H1 (cell line): ENCODE measurements around the gene ARHGAP24. TPM values are rescaled to one million over a fixed set of nuclear protein-coding genes. Genes with fewer than 3 reads are reported as not detected.

Source experiments
- CTCF ChIA-PET: fragments of 300-600 bp; sonication (Branson Sonifier 250); formaldehyde crosslinking; loops from one replicate; lab custom pipeline; 2021; ENCODE audit not compliant: partially characterized antibody; lab: Charles Lee
- POLR2A ChIA-PET: fragments of 300-600 bp; sonication (Branson Sonifier 250); formaldehyde crosslinking; loops from one replicate; lab custom pipeline; 2021; ENCODE audit warnings: inconsistent platforms; ENCODE audit not compliant: partially characterized antibody; lab: Charles Lee
- DNase-seq, 2 experiments: peaks; one replicate each; pipeline versions ENCODE4 v3.0.0 to v3.0.0-alpha.2; 2010 to 2022; ENCODE audit warnings: low spot score in 2 of 2, low read depth in 1 of 2, mixed read lengths in 1 of 2
- FAIRE-seq: peaks from 2 replicates; lab custom pipeline; 2011; peaks lifted over from hg19 to GRCh38; lab: Jason Lieb, UNC
- H2AFZ ChIP-seq: 2 replicates; pipeline ENCODE4 v1.8.1; 2012; ENCODE audit warnings: low read length, inconsistent platforms
- H2AK5ac ChIP-seq: 2 replicates; pipeline ENCODE4 v1.6.1; 2013; ENCODE audit warnings: low read depth, low read length
- H2BK120ac ChIP-seq: replicated peaks from 2 replicates; pipeline ENCODE3; 2013; ENCODE audit warnings: low read depth, low read length, inconsistent platforms
- H2BK12ac ChIP-seq: 2 replicates; pipeline ENCODE4 v1.6.1; 2013; ENCODE audit warnings: low read depth, low read length
- H2BK15ac ChIP-seq: 2 replicates; pipeline ENCODE4 v1.6.1; 2013; ENCODE audit warnings: low read length
- H2BK20ac ChIP-seq: 2 replicates; pipeline ENCODE4 v1.6.1; 2013; ENCODE audit warnings: low read length
- H2BK5ac ChIP-seq: 2 replicates; pipeline ENCODE4 v1.6.1; 2013; ENCODE audit warnings: low read depth, low read length
- H3K14ac ChIP-seq: 2 replicates; pipeline ENCODE4 v1.6.1; 2013; ENCODE audit warnings: inconsistent platforms; ENCODE audit not compliant: insufficient read length
- H3K18ac ChIP-seq: 2 replicates; pipeline ENCODE4 v1.6.1; 2013; ENCODE audit warnings: low read length; ENCODE audit errors: extremely low read depth
- H3K23ac ChIP-seq: 2 replicates; pipeline ENCODE4 v1.6.1; 2013; ENCODE audit warnings: inconsistent platforms; ENCODE audit not compliant: insufficient read length
- H3K23me2 ChIP-seq: 2 replicates; pipeline ENCODE4 v1.6.1; 2013; ENCODE audit warnings: low read depth, low read length
- H3K27ac ChIP-seq: 2 replicates; pipeline ENCODE4 v1.6.1; 2011; ENCODE audit warnings: low read depth, low read length, inconsistent platforms
- H3K27me3 ChIP-seq, 4 experiments: replicated peaks in 1 of 4; 1 replicate in 1 of 4; 2 replicates in 3 of 4; pipeline versions ENCODE4 v1.6.1 to v1.8.1; 2011 to 2013; ENCODE audit warnings: low read length in 3 of 4, mild to moderate bottlenecking in 3 of 4, inconsistent platforms in 2 of 4, mixed read lengths in 2 of 4, moderate library complexity in 1 of 4; ENCODE audit not compliant: control insufficient read depth in 3 of 4, insufficient read depth in 3 of 4; ENCODE audit errors: extremely low read depth in 1 of 4
- H3K36me3 ChIP-seq, 4 experiments: 2 replicates each; pipeline versions ENCODE4 v1.6.1 to v1.8.1; 2011 to 2013; ENCODE audit warnings: mild to moderate bottlenecking in 4 of 4, low read length in 3 of 4, moderate library complexity in 2 of 4, control low read depth in 1 of 4, inconsistent platforms in 1 of 4; ENCODE audit not compliant: insufficient read depth in 4 of 4, control insufficient read depth in 2 of 4
- H3K4ac ChIP-seq: replicated peaks from 2 replicates; pipeline ENCODE3; 2013; ENCODE audit warnings: low read length, low read depth, mixed read lengths, inconsistent platforms; ENCODE audit not compliant: insufficient read length
- H3K4me1 ChIP-seq, 4 experiments: replicated peaks in 1 of 4; 1 replicate in 1 of 4; 2 replicates in 3 of 4; pipeline versions ENCODE4 v1.6.1 to v1.8.1; 2011 to 2013; ENCODE audit warnings: low read length in 3 of 4, inconsistent platforms in 2 of 4, mixed read lengths in 1 of 4; ENCODE audit not compliant: insufficient read depth in 4 of 4, control insufficient read depth in 3 of 4
- H3K4me2 ChIP-seq, 2 experiments: 2 replicates each; pipeline versions ENCODE4 v1.6.1 to v1.8.1; 2011 to 2013; ENCODE audit warnings: low read depth in 2 of 2, low read length in 2 of 2, control low read depth in 1 of 2, inconsistent platforms in 1 of 2, mild to moderate bottlenecking in 1 of 2; ENCODE audit not compliant: insufficient read depth in 1 of 2
- H3K4me3 ChIP-seq, 4 experiments: fragments of 200-600, 300-600 bp in 1 of 4; sonication (generic), shearing (Covaris generic), sonication (Bioruptor Twin) in 1 of 4; 2 replicates each; pipeline versions ENCODE4 v1.5.1 to v1.8.1; 2011 to 2016; ENCODE audit warnings: low read length in 4 of 4, low read depth in 3 of 4, control low read depth in 2 of 4, inconsistent platforms in 2 of 4, mild to moderate bottlenecking in 2 of 4, mixed read lengths in 1 of 4, moderate library complexity in 1 of 4; ENCODE audit not compliant: insufficient read depth in 2 of 4; ENCODE audit errors: extremely low read depth in 1 of 4
- H3K56ac ChIP-seq: replicated peaks from 2 replicates; pipeline ENCODE3; 2013; ENCODE audit warnings: low read depth, mild to moderate bottlenecking, mixed read lengths, low read length, inconsistent platforms; ENCODE audit not compliant: insufficient read length
- H3K79me1 ChIP-seq: 2 replicates; pipeline ENCODE4 v1.6.1; 2013; ENCODE audit warnings: low read depth, low read length, control low read depth
- H3K79me2 ChIP-seq, 2 experiments: 2 replicates each; pipeline versions ENCODE4 v1.6.1 to v1.8.1; 2012 to 2013; ENCODE audit warnings: low read length in 2 of 2, mild to moderate bottlenecking in 2 of 2, inconsistent platforms in 1 of 2; ENCODE audit not compliant: insufficient read depth in 2 of 2, control insufficient read depth in 1 of 2
- H3K9ac ChIP-seq, 4 experiments: replicated peaks in 1 of 4; 1 replicate in 1 of 4; 2 replicates in 3 of 4; pipeline versions ENCODE4 v1.6.1 to v1.8.1; 2011 to 2013; ENCODE audit warnings: low read depth in 3 of 4, low read length in 3 of 4, control low read depth in 2 of 4, mild to moderate bottlenecking in 2 of 4, moderate library complexity in 2 of 4, inconsistent platforms in 1 of 4; ENCODE audit errors: extremely low read depth in 1 of 4
- H3K9me3 ChIP-seq, 2 experiments: 2 replicates each; pipeline versions ENCODE4 v1.6.1 to v1.8.1; 2012 to 2013; ENCODE audit warnings: mild to moderate bottlenecking in 2 of 2, moderate library complexity in 2 of 2, control low read depth in 1 of 2, inconsistent platforms in 1 of 2, low read depth in 1 of 2, low read length in 1 of 2, mixed read lengths in 1 of 2; ENCODE audit not compliant: insufficient read depth in 2 of 2
- H4K20me1 ChIP-seq, 2 experiments: replicated peaks in 1 of 2; 2 replicates each; pipeline versions ENCODE3 to v1.8.1; 2011 to 2013; ENCODE audit warnings: inconsistent platforms in 2 of 2, low read length in 2 of 2, mild to moderate bottlenecking in 1 of 2; ENCODE audit not compliant: insufficient read depth in 2 of 2, control insufficient read depth in 1 of 2
- H4K5ac ChIP-seq: 2 replicates; pipeline ENCODE4 v1.6.1; 2013; ENCODE audit warnings: low read length, low read depth, mixed read lengths, inconsistent platforms; ENCODE audit not compliant: insufficient read length
- H4K8ac ChIP-seq: 2 replicates; pipeline ENCODE4 v1.8.0; 2013; ENCODE audit warnings: mild to moderate bottlenecking, moderate library complexity, low read length, inconsistent platforms; ENCODE audit not compliant: insufficient read depth; ENCODE audit errors: extremely low read depth
- H4K91ac ChIP-seq: replicated peaks from 2 replicates; pipeline ENCODE3; 2013; ENCODE audit warnings: low read length, mixed read lengths, inconsistent platforms; ENCODE audit not compliant: insufficient read length
- EZH2 ChIP-seq: fragments of 200-600 bp; sonication (generic); IDR thresholded peaks from 2 replicates; pipeline ENCODE4 v1.7.1; 2012; ENCODE audit warnings: low read depth, mild to moderate bottlenecking, moderate library complexity, low read length, inconsistent platforms; ENCODE audit not compliant: severe bottlenecking
- HDAC2 ChIP-seq, 2 experiments: fragments of 300-600 bp in 1 of 2; sonication (generic) in 1 of 2; IDR thresholded peaks; 2 replicates each; pipeline ENCODE4 v1.6.1; 2011 to 2012; ENCODE audit warnings: low read depth in 2 of 2, low read length in 2 of 2, mild to moderate bottlenecking in 2 of 2, moderate library complexity in 2 of 2, borderline replicate concordance in 1 of 2, inconsistent platforms in 1 of 2
- RAD21 ChIP-seq, 2 experiments: IDR thresholded peaks in 1 of 2; conservative IDR thresholded peaks in 1 of 2; 2 replicates each; pipeline ENCODE4 v1.6.1; 2011; ENCODE audit warnings: low read depth in 2 of 2, low read length in 2 of 2, improper control_type of control experiment in 1 of 2, inconsistent platforms in 1 of 2, mild to moderate bottlenecking in 1 of 2, moderate library complexity in 1 of 2
- RFX5 ChIP-seq: IDR thresholded peaks from 2 replicates; pipeline ENCODE4 v1.6.1; 2011; ENCODE audit warnings: low read depth, low read length, improper control_type of control experiment, borderline replicate concordance
- WGBS, 2 experiments: shearing (Covaris generic) in 1 of 2; methylation state at CpG; one replicate each; pipeline versions ENCODE4 v1.1.6 to v1.1.7; 2013 to 2015; ENCODE audit warnings: low lambda C conversion rate in 2 of 2, mixed read lengths in 2 of 2, inconsistent platforms in 1 of 2, low coverage in 1 of 2, missing lambda C conversion rate in 1 of 2; ENCODE audit not compliant: insufficient replicate concordance in 2 of 2, insufficient coverage in 1 of 2, insufficient read length in 1 of 2; ENCODE audit errors: extremely low coverage in 1 of 2, missing lambda C conversion rate in 1 of 2; 5-methylcytosine and 5-hydroxymethylcytosine counted together
- polyA plus RNA-seq, 7 experiments: library from polyadenylated mRNA; depleted of rRNA in 3 of 7; stranded (reverse) in 5 of 7; unstranded in 2 of 7; fragments of >200 nt in 5 of 7; fragments of 200-250 nt in 2 of 7; gene quantifications; 1 replicate in 5 of 7; 2 replicates in 1 of 7; 4 replicates in 1 of 7; pipeline versions ENCODE4 v1.2.1 to v1.2.3, GENCODE V29; 2011 to 2013; ENCODE audit warnings: missing spikeins in 2 of 7, mixed read lengths in 2 of 7
- total RNA-seq: library from RNA; stranded (reverse); fragmentation: NEBNext Ultra II Directional; extraction: Animal tissue kit (Norgen Biotek cat#: 25700); gene quantifications from 2 replicates; pipeline ENCODE4 v1.2.1, GENCODE V29; 2021
- TF ChIP-seq, protein P1 (sequence below), 3 experiments: IDR thresholded peaks; 1 replicate in 2 of 3; 2 replicates in 1 of 3; pipeline versions ENCODE4 v1.5.1 to v1.6.1; 2011; ENCODE audit warnings: low read length in 3 of 3, mild to moderate bottlenecking in 3 of 3, inconsistent platforms in 2 of 3, low read depth in 1 of 3, moderate library complexity in 1 of 3; ENCODE audit not compliant: insufficient read depth in 1 of 3; ENCODE audit errors: control extremely low read depth in 1 of 3

The ARHGAP24 gene
- total and polyA plus RNA-seq, 2 of the 8 experiments (the other 6 are each of a cell fraction or from before 2014, with no cell fraction given) = 0.08 to 0.50 TPM

- H3K23ac ChIP-seq = no peak overlapping the region
- H3K4me3 ChIP-seq = 0 out of 8 replicates have a peak overlapping the region, but pooled peaks of 1 of the 4 experiments have one; percentile 60
- H2BK15ac ChIP-seq = no peak overlapping the region
- H4K20me1 ChIP-seq = no peaks in the 10 kb centered on the region
- no peak overlapping the region for H2BK12ac ChIP-seq
- H3K23me2 ChIP-seq = peaks cover 2% of the 10 kb centered on the region; the same call in 1 of the 2 replicates
- H4K5ac ChIP-seq = no peak overlapping the region
- no peak overlapping the region for H3K56ac ChIP-seq
- H3K14ac ChIP-seq = no peak overlapping the region
- no peaks in the 10 kb centered on the region for H3K36me3 ChIP-seq
- H2BK120ac ChIP-seq = no peak overlapping the region
- no peak overlapping the region for H3K27ac ChIP-seq
- H3K4me2 ChIP-seq = no peak overlapping the region
- TF ChIP-seq EZH2 = no peak
- TF ChIP-seq RFX5 = no peak
- TF ChIP-seq, protein P1, sequence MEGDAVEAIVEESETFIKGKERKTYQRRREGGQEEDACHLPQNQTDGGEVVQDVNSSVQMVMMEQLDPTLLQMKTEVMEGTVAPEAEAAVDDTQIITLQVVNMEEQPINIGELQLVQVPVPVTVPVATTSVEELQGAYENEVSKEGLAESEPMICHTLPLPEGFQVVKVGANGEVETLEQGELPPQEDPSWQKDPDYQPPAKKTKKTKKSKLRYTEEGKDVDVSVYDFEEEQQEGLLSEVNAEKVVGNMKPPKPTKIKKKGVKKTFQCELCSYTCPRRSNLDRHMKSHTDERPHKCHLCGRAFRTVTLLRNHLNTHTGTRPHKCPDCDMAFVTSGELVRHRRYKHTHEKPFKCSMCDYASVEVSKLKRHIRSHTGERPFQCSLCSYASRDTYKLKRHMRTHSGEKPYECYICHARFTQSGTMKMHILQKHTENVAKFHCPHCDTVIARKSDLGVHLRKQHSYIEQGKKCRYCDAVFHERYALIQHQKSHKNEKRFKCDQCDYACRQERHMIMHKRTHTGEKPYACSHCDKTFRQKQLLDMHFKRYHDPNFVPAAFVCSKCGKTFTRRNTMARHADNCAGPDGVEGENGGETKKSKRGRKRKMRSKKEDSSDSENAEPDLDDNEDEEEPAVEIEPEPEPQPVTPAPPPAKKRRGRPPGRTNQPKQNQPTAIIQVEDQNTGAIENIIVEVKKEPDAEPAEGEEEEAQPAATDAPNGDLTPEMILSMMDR (IDR thresholded peaks at IDR 0.05; ENCODE audit: control extremely low read depth in 1 of 3, insufficient read depth in 1 of 3, low read depth in 1 of 3, low read length in 3 of 3) = no peak
- TF ChIP-seq RAD21 (IDR thresholded peaks at IDR 0.05 in 1 of 2, conservative IDR thresholded peaks at IDR 0.05 in 1 of 2; ENCODE audit: low read depth in 2 of 2, low read length in 2 of 2) = no peak
- TF ChIP-seq HDAC2 (IDR thresholded peaks at IDR 0.05; ENCODE audit: borderline replicate concordance in 1 of 2, low read depth in 2 of 2, low read length in 2 of 2) = no peak
- TF ChIP-seq, all 59 proteins: peak for 0
- peaks cover 0 to 1% (median 0%) of the 10 kb centered on the region in 4 experiments; a peak in 4 of 7 replicates for H3K27me3 ChIP-seq
- H3K4me1 ChIP-seq = peaks cover 0 to 3% (median under 1%) of the 10 kb centered on the region in 4 experiments; a peak in 1 of 7 replicates
- H2BK5ac ChIP-seq = no peak overlapping the region
- no peak for DNase-seq
- no peak overlapping the region for H2AK5ac ChIP-seq
- H2AFZ ChIP-seq = no peak overlapping the region
- H4K91ac ChIP-seq = no peak overlapping the region
- ChIA-PET POLR2A (no interaction called here), CTCF (interaction anchor here (1.0 kb wide), 1 partner anchor 13 kb away, joined by 3 read pairs; no protein-coding TSS in a partner anchor)
- H3K9ac ChIP-seq = no peak overlapping the region
- WGBS, 2 experiments = 90% methylated on average over 4 of the region's 4 CpGs; no CpG with 5 or more reads in 1 of the 2 experiments
- H3K4ac ChIP-seq = no peak overlapping the region
- no peak for FAIRE-seq
- H4K8ac ChIP-seq = no peak overlapping the region
- H3K79me1 ChIP-seq = no peaks in the 10 kb centered on the region
- H2BK20ac ChIP-seq = no peak overlapping the region
- H3K18ac ChIP-seq = no peak overlapping the region
- H3K9me3 ChIP-seq = no peaks in the 10 kb centered on the region
- no peaks in the 10 kb centered on the region for H3K79me2 ChIP-seq
Observed at GRCh38 chr4:85476381-85476780, 1.4 kb downstream of the ARHGAP24 start.
